H1 (cell line): Measurements from ENCODE around the gene SH2B2. TPM values are rescaled to one million over a fixed set of nuclear protein-coding genes. Genes with fewer than 3 reads are reported as not detected.

Experiments
- CTCF ChIA-PET: fragments of 300-600 bp; sonication (Branson Sonifier 250); formaldehyde crosslinking; loops from one replicate; lab custom pipeline; 2021; ENCODE audit not compliant: partially characterized antibody; lab: Charles Lee
- POLR2A ChIA-PET: fragments of 300-600 bp; sonication (Branson Sonifier 250); formaldehyde crosslinking; loops from one replicate; lab custom pipeline; 2021; ENCODE audit warnings: inconsistent platforms; ENCODE audit not compliant: partially characterized antibody; lab: Charles Lee
- DNase-seq, 2 experiments: peaks; one replicate each; pipeline versions ENCODE4 v3.0.0 to v3.0.0-alpha.2; 2010 to 2022; ENCODE audit warnings: low spot score in 2 of 2, low read depth in 1 of 2, mixed read lengths in 1 of 2
- FAIRE-seq: peaks from 2 replicates; lab custom pipeline; 2011; peaks lifted over from hg19 to GRCh38; lab: Jason Lieb, UNC
- H2AFZ ChIP-seq: 2 replicates; pipeline ENCODE4 v1.8.1; 2012; ENCODE audit warnings: low read length, inconsistent platforms
- H2AK5ac ChIP-seq: 2 replicates; pipeline ENCODE4 v1.6.1; 2013; ENCODE audit warnings: low read depth, low read length
- H2BK120ac ChIP-seq: replicated peaks from 2 replicates; pipeline ENCODE3; 2013; ENCODE audit warnings: low read depth, low read length, inconsistent platforms
- H2BK12ac ChIP-seq: 2 replicates; pipeline ENCODE4 v1.6.1; 2013; ENCODE audit warnings: low read depth, low read length
- H2BK15ac ChIP-seq: 2 replicates; pipeline ENCODE4 v1.6.1; 2013; ENCODE audit warnings: low read length
- H2BK20ac ChIP-seq: 2 replicates; pipeline ENCODE4 v1.6.1; 2013; ENCODE audit warnings: low read length
- H2BK5ac ChIP-seq: 2 replicates; pipeline ENCODE4 v1.6.1; 2013; ENCODE audit warnings: low read depth, low read length
- H3K14ac ChIP-seq: 2 replicates; pipeline ENCODE4 v1.6.1; 2013; ENCODE audit warnings: inconsistent platforms; ENCODE audit not compliant: insufficient read length
- H3K18ac ChIP-seq: 2 replicates; pipeline ENCODE4 v1.6.1; 2013; ENCODE audit warnings: low read length; ENCODE audit errors: extremely low read depth
- H3K23ac ChIP-seq: 2 replicates; pipeline ENCODE4 v1.6.1; 2013; ENCODE audit warnings: inconsistent platforms; ENCODE audit not compliant: insufficient read length
- H3K23me2 ChIP-seq: 2 replicates; pipeline ENCODE4 v1.6.1; 2013; ENCODE audit warnings: low read depth, low read length
- H3K27ac ChIP-seq: 2 replicates; pipeline ENCODE4 v1.6.1; 2011; ENCODE audit warnings: low read depth, low read length, inconsistent platforms
- H3K27me3 ChIP-seq, 4 experiments: replicated peaks in 1 of 4; 1 replicate in 1 of 4; 2 replicates in 3 of 4; pipeline versions ENCODE4 v1.6.1 to v1.8.1; 2011 to 2013; ENCODE audit warnings: low read length in 3 of 4, mild to moderate bottlenecking in 3 of 4, inconsistent platforms in 2 of 4, mixed read lengths in 2 of 4, moderate library complexity in 1 of 4; ENCODE audit not compliant: control insufficient read depth in 3 of 4, insufficient read depth in 3 of 4; ENCODE audit errors: extremely low read depth in 1 of 4
- H3K36me3 ChIP-seq, 4 experiments: 2 replicates each; pipeline versions ENCODE4 v1.6.1 to v1.8.1; 2011 to 2013; ENCODE audit warnings: mild to moderate bottlenecking in 4 of 4, low read length in 3 of 4, moderate library complexity in 2 of 4, control low read depth in 1 of 4, inconsistent platforms in 1 of 4; ENCODE audit not compliant: insufficient read depth in 4 of 4, control insufficient read depth in 2 of 4
- H3K4ac ChIP-seq: replicated peaks from 2 replicates; pipeline ENCODE3; 2013; ENCODE audit warnings: low read length, low read depth, mixed read lengths, inconsistent platforms; ENCODE audit not compliant: insufficient read length
- H3K4me1 ChIP-seq, 4 experiments: replicated peaks in 1 of 4; 1 replicate in 1 of 4; 2 replicates in 3 of 4; pipeline versions ENCODE4 v1.6.1 to v1.8.1; 2011 to 2013; ENCODE audit warnings: low read length in 3 of 4, inconsistent platforms in 2 of 4, mixed read lengths in 1 of 4; ENCODE audit not compliant: insufficient read depth in 4 of 4, control insufficient read depth in 3 of 4
- H3K4me2 ChIP-seq, 2 experiments: 2 replicates each; pipeline versions ENCODE4 v1.6.1 to v1.8.1; 2011 to 2013; ENCODE audit warnings: low read depth in 2 of 2, low read length in 2 of 2, control low read depth in 1 of 2, inconsistent platforms in 1 of 2, mild to moderate bottlenecking in 1 of 2; ENCODE audit not compliant: insufficient read depth in 1 of 2
- H3K4me3 ChIP-seq, 4 experiments: fragments of 200-600, 300-600 bp in 1 of 4; sonication (generic), shearing (Covaris generic), sonication (Bioruptor Twin) in 1 of 4; 2 replicates each; pipeline versions ENCODE4 v1.5.1 to v1.8.1; 2011 to 2016; ENCODE audit warnings: low read length in 4 of 4, low read depth in 3 of 4, control low read depth in 2 of 4, inconsistent platforms in 2 of 4, mild to moderate bottlenecking in 2 of 4, mixed read lengths in 1 of 4, moderate library complexity in 1 of 4; ENCODE audit not compliant: insufficient read depth in 2 of 4; ENCODE audit errors: extremely low read depth in 1 of 4
- H3K56ac ChIP-seq: replicated peaks from 2 replicates; pipeline ENCODE3; 2013; ENCODE audit warnings: low read depth, mild to moderate bottlenecking, mixed read lengths, low read length, inconsistent platforms; ENCODE audit not compliant: insufficient read length
- H3K79me1 ChIP-seq: 2 replicates; pipeline ENCODE4 v1.6.1; 2013; ENCODE audit warnings: low read depth, low read length, control low read depth
- H3K79me2 ChIP-seq, 2 experiments: 2 replicates each; pipeline versions ENCODE4 v1.6.1 to v1.8.1; 2012 to 2013; ENCODE audit warnings: low read length in 2 of 2, mild to moderate bottlenecking in 2 of 2, inconsistent platforms in 1 of 2; ENCODE audit not compliant: insufficient read depth in 2 of 2, control insufficient read depth in 1 of 2
- H3K9ac ChIP-seq, 4 experiments: replicated peaks in 1 of 4; 1 replicate in 1 of 4; 2 replicates in 3 of 4; pipeline versions ENCODE4 v1.6.1 to v1.8.1; 2011 to 2013; ENCODE audit warnings: low read depth in 3 of 4, low read length in 3 of 4, control low read depth in 2 of 4, mild to moderate bottlenecking in 2 of 4, moderate library complexity in 2 of 4, inconsistent platforms in 1 of 4; ENCODE audit errors: extremely low read depth in 1 of 4
- H3K9me3 ChIP-seq, 2 experiments: 2 replicates each; pipeline versions ENCODE4 v1.6.1 to v1.8.1; 2012 to 2013; ENCODE audit warnings: mild to moderate bottlenecking in 2 of 2, moderate library complexity in 2 of 2, control low read depth in 1 of 2, inconsistent platforms in 1 of 2, low read depth in 1 of 2, low read length in 1 of 2, mixed read lengths in 1 of 2; ENCODE audit not compliant: insufficient read depth in 2 of 2
- H4K20me1 ChIP-seq, 2 experiments: replicated peaks in 1 of 2; 2 replicates each; pipeline versions ENCODE3 to v1.8.1; 2011 to 2013; ENCODE audit warnings: inconsistent platforms in 2 of 2, low read length in 2 of 2, mild to moderate bottlenecking in 1 of 2; ENCODE audit not compliant: insufficient read depth in 2 of 2, control insufficient read depth in 1 of 2
- H4K5ac ChIP-seq: 2 replicates; pipeline ENCODE4 v1.6.1; 2013; ENCODE audit warnings: low read length, low read depth, mixed read lengths, inconsistent platforms; ENCODE audit not compliant: insufficient read length
- H4K8ac ChIP-seq: 2 replicates; pipeline ENCODE4 v1.8.0; 2013; ENCODE audit warnings: mild to moderate bottlenecking, moderate library complexity, low read length, inconsistent platforms; ENCODE audit not compliant: insufficient read depth; ENCODE audit errors: extremely low read depth
- H4K91ac ChIP-seq: replicated peaks from 2 replicates; pipeline ENCODE3; 2013; ENCODE audit warnings: low read length, mixed read lengths, inconsistent platforms; ENCODE audit not compliant: insufficient read length
- BACH1 ChIP-seq: IDR thresholded peaks from 2 replicates; pipeline ENCODE4 v1.6.1; 2012; ENCODE audit warnings: low read length, improper control_type of control experiment
- BCL11A ChIP-seq, 2 experiments: IDR thresholded peaks; one replicate each; pipeline ENCODE4 v1.6.1; 2011; ENCODE audit warnings: low read depth in 2 of 2, low read length in 2 of 2, mild to moderate bottlenecking in 2 of 2
- CBX5 ChIP-seq: fragments of 300-800, 300-1000 bp; sonication (generic); IDR thresholded peaks from 2 replicates; pipeline ENCODE4 v1.7.1; 2016; ENCODE audit warnings: antibody characterized with exemption, low read length, low read depth
- SUZ12 ChIP-seq: fragments of 200-600 bp; sonication (generic); IDR thresholded peaks from 2 replicates; pipeline ENCODE4 v1.6.1; 2012; ENCODE audit warnings: mild to moderate bottlenecking, inconsistent platforms, low read length, moderate library complexity, mixed read lengths
- WGBS, 2 experiments: shearing (Covaris generic) in 1 of 2; methylation state at CpG; one replicate each; pipeline versions ENCODE4 v1.1.6 to v1.1.7; 2013 to 2015; ENCODE audit warnings: low lambda C conversion rate in 2 of 2, mixed read lengths in 2 of 2, inconsistent platforms in 1 of 2, low coverage in 1 of 2, missing lambda C conversion rate in 1 of 2; ENCODE audit not compliant: insufficient replicate concordance in 2 of 2, insufficient coverage in 1 of 2, insufficient read length in 1 of 2; ENCODE audit errors: extremely low coverage in 1 of 2, missing lambda C conversion rate in 1 of 2; 5-methylcytosine and 5-hydroxymethylcytosine counted together
- polyA plus RNA-seq, 7 experiments: library from polyadenylated mRNA; depleted of rRNA in 3 of 7; stranded (reverse) in 5 of 7; unstranded in 2 of 7; fragments of >200 nt in 5 of 7; fragments of 200-250 nt in 2 of 7; gene quantifications; 1 replicate in 5 of 7; 2 replicates in 1 of 7; 4 replicates in 1 of 7; pipeline versions ENCODE4 v1.2.1 to v1.2.3, GENCODE V29; 2011 to 2013; ENCODE audit warnings: missing spikeins in 2 of 7, mixed read lengths in 2 of 7
- total RNA-seq: library from RNA; stranded (reverse); fragmentation: NEBNext Ultra II Directional; extraction: Animal tissue kit (Norgen Biotek cat#: 25700); gene quantifications from 2 replicates; pipeline ENCODE4 v1.2.1, GENCODE V29; 2021
- TF ChIP-seq, protein P1 (sequence below): IDR thresholded peaks from 2 replicates; pipeline ENCODE4 v1.6.1; 2012; ENCODE audit warnings: low read length, inconsistent platforms
- TF ChIP-seq, protein P2 (sequence below): IDR thresholded peaks from 2 replicates; pipeline ENCODE4 v1.6.1; 2011; ENCODE audit warnings: low read length, improper control_type of control experiment

SH2B2 gene
- total and polyA plus RNA-seq, 2 of the 8 experiments (the other 6 are each of a cell fraction or from before 2014, with no cell fraction given): 11.5 to 18.7 TPM

DNA sequence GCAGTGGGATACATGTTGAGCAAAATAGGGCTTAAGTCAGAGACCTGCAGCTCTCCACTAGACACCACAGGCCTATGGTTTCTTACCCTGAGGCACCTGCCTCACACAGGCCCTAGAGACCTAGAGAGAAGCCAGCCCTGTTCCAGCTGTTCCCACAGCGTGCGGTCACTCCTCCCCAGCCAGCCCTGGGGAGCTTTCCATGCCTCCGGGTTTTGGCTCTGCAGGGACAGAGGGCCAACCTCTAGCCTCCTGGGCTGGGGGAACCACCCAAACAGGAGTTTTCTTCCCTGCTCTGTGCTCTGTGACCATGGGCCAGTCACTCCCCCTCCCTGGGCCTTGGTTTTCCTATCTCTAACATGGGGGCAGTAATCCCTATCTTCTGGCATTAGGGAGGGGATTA, 33.0 kb downstream of the SH2B2 start:
- Histone ChIP-seq H2AFZ (no peak overlapping the region), H3K23me2 (peaks cover 5% of the 10 kb centered on the region), H4K5ac (no peak overlapping the region), H4K20me1 (peaks cover 0 to 7% of the 10 kb centered on the region in 2 experiments), H2BK15ac (no peak overlapping the region), H3K18ac (no peak overlapping the region), H2BK5ac (no peak overlapping the region), H2BK12ac (no peak overlapping the region), H3K4me2 (no peak overlapping the region), H3K4me3 (no peak overlapping the region), H3K56ac (no peak overlapping the region), H3K27ac (no peak overlapping the region), H3K36me3 (no peaks in the 10 kb centered on the region; a peak in 1 of 8 replicates), H3K79me2 (no peaks in the 10 kb centered on the region), H3K23ac (no peak overlapping the region)
- ChIA-PET POLR2A (interaction anchor here (1.0 to 1.5 kb wide), 2 partner anchors 16 to 153 kb away, joined by 3 to 4 read pairs; no protein-coding TSS in a partner anchor), CTCF (interaction anchor here (0.9 to 8.6 kb wide), 7 partner anchors 11 to 96 kb away, joined by 3 to 134 read pairs (median 10); no protein-coding TSS in a partner anchor)
- WGBS, 2 experiments: 100% methylated on average over 3 of the region's 3 CpGs; no CpG with 5 or more reads in 1 of the 2 experiments
- DNase-seq (no peak), FAIRE-seq (no peak)
- TF ChIP-seq, protein P1, sequence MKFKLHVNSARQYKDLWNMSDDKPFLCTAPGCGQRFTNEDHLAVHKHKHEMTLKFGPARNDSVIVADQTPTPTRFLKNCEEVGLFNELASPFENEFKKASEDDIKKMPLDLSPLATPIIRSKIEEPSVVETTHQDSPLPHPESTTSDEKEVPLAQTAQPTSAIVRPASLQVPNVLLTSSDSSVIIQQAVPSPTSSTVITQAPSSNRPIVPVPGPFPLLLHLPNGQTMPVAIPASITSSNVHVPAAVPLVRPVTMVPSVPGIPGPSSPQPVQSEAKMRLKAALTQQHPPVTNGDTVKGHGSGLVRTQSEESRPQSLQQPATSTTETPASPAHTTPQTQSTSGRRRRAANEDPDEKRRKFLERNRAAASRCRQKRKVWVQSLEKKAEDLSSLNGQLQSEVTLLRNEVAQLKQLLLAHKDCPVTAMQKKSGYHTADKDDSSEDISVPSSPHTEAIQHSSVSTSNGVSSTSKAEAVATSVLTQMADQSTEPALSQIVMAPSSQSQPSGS: no peak
- no peak for TF ChIP-seq SUZ12
- TF ChIP-seq BACH1: no peak
- TF ChIP-seq CBX5: no peak
- TF ChIP-seq, protein P2, sequence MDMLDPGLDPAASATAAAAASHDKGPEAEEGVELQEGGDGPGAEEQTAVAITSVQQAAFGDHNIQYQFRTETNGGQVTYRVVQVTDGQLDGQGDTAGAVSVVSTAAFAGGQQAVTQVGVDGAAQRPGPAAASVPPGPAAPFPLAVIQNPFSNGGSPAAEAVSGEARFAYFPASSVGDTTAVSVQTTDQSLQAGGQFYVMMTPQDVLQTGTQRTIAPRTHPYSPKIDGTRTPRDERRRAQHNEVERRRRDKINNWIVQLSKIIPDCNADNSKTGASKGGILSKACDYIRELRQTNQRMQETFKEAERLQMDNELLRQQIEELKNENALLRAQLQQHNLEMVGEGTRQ: no peak
- no peak for TF ChIP-seq BCL11A (IDR thresholded peaks at IDR 0.05; ENCODE audit: low read depth in 2 of 2, low read length in 2 of 2)
- TF ChIP-seq, all 59 proteins: peak for 0
- Histone ChIP-seq H2BK20ac (no peak overlapping the region), H3K27me3 (peaks cover 0 to 2% (median 0%) of the 10 kb centered on the region in 4 experiments; a peak in 3 of 7 replicates), H4K8ac (no peak overlapping the region), H3K14ac (no peak overlapping the region), H3K9me3 (no peaks in the 10 kb centered on the region), H3K79me1 (no peaks in the 10 kb centered on the region), H4K91ac (no peak overlapping the region), H2AK5ac (no peak overlapping the region), H2BK120ac (no peak overlapping the region), H3K4ac (no peak overlapping the region), H3K9ac (no peak overlapping the region), H3K4me1 (peaks cover 4 to 12% (median 8%) of the 10 kb centered on the region in 4 experiments; a peak in 6 of 7 replicates)
